DOHH2 (cell line): ENCODE results near the gene GALNT17.
"Not testable (repeated sequence)": the region's sequence is repeated elsewhere in the genome, so short reads cannot be mapped to it uniquely, and the experiment has no call there.

Experiments
- H3F3A ChIP-seq: fragments of 200-600 bp; sonication (generic), shearing (Covaris generic); 2 replicates; pipeline ENCODE4 v1.6.0; 2016; ENCODE audit warnings: antibody characterized with exemption, mild to moderate bottlenecking; ENCODE audit not compliant: control insufficient read depth, insufficient read depth
- H3K27ac ChIP-seq: fragments of 200-600 bp; sonication (generic); 2 replicates; pipeline ENCODE4 v1.5.1; 2014; ENCODE audit warnings: low read depth, mild to moderate bottlenecking, low read length, moderate library complexity
- H3K27me3 ChIP-seq: fragments of 200-600 bp; sonication (generic); 2 replicates; pipeline ENCODE4 v1.6.1; 2014; ENCODE audit warnings: mild to moderate bottlenecking, low read length, mixed read lengths; ENCODE audit not compliant: control insufficient read depth
- H3K36me3 ChIP-seq: fragments of 200-600 bp; sonication (generic); 2 replicates; pipeline ENCODE4 v1.6.1; 2014; ENCODE audit warnings: mild to moderate bottlenecking, low read length, moderate library complexity, mixed read lengths; ENCODE audit not compliant: control insufficient read depth
- H3K4me1 ChIP-seq: fragments of 200-600 bp; sonication (generic); 2 replicates; pipeline ENCODE4 v1.6.1; 2014; ENCODE audit warnings: mild to moderate bottlenecking, low read length, mixed read lengths; ENCODE audit not compliant: control insufficient read depth
- H3K4me2 ChIP-seq: fragments of 200-600 bp; sonication (generic); 2 replicates; pipeline ENCODE4 v1.6.0; 2014; ENCODE audit warnings: mild to moderate bottlenecking, low read length, moderate library complexity
- H3K4me3 ChIP-seq: fragments of 200-600 bp; sonication (generic); 2 replicates; pipeline ENCODE4 v1.5.1; 2014; ENCODE audit warnings: mild to moderate bottlenecking, low read length, mixed read lengths
- H3K79me2 ChIP-seq: fragments of 200-600 bp; sonication (generic); 2 replicates; pipeline ENCODE4 v1.6.1; 2014; ENCODE audit warnings: mild to moderate bottlenecking, low read length, mixed read lengths; ENCODE audit not compliant: control insufficient read depth
- H3K9me2 ChIP-seq: fragments of 200-600 bp; sonication (generic); replicated peaks from 2 replicates; pipeline ENCODE4 v1.6.1; 2014; ENCODE audit warnings: mild to moderate bottlenecking, low read length, mixed read lengths; ENCODE audit not compliant: control insufficient read depth
- H3K9me3 ChIP-seq: fragments of 200-600 bp; sonication (generic); 2 replicates; pipeline ENCODE4 v1.6.1; 2014; ENCODE audit warnings: antibody characterized with exemption, low read length, mixed read lengths; ENCODE audit not compliant: control insufficient read depth, insufficient read depth
- H4K20me1 ChIP-seq: fragments of 200-600 bp; sonication (generic); 2 replicates; pipeline ENCODE4 v1.6.0; 2014; ENCODE audit warnings: low read depth, mild to moderate bottlenecking, antibody characterized with exemption, low read length, moderate library complexity; ENCODE audit not compliant: control insufficient read depth, insufficient read depth
- CTCF ChIP-seq: fragments of 200-600 bp; sonication (generic); IDR thresholded peaks from one replicate; pipeline ENCODE4 v1.5.1; 2014; ENCODE audit warnings: antibody characterized with exemption, mild to moderate bottlenecking, low read depth, low read length; ENCODE audit not compliant: poor library complexity, severe bottlenecking
- EZH2phosphoT487 ChIP-seq: fragments of 200-600 bp; sonication (generic); IDR thresholded peaks from 2 replicates; pipeline ENCODE4 v1.6.1; 2017; ENCODE audit warnings: borderline replicate concordance, mild to moderate bottlenecking, antibody characterized with exemption, low read length, moderate library complexity, mixed read lengths

The GALNT17 gene

GRCh38 chr7:71630516-71630915 is 498.6 kb downstream of the GALNT17 start:
- Histone ChIP-seq H3K79me2 (no peaks in the 10 kb centered on the region), H3K4me2 (no peak overlapping the region), H3F3A (no peaks in the 10 kb centered on the region), H4K20me1 (no peaks in the 10 kb centered on the region), H3K27ac (no peak overlapping the region), H3K4me1 (no peaks in the 10 kb centered on the region), H3K27me3 (no peaks in the 10 kb centered on the region), H3K36me3 (no peaks in the 10 kb centered on the region), H3K9me3 (peaks cover 5% of the 10 kb centered on the region; the same call in 1 of the 2 replicates), H3K9me2 (no peaks in the 10 kb centered on the region), H3K4me3 (no peak overlapping the region)
- TF ChIP-seq CTCF (no peak), EZH2phosphoT487 (no peak)

DNA sequence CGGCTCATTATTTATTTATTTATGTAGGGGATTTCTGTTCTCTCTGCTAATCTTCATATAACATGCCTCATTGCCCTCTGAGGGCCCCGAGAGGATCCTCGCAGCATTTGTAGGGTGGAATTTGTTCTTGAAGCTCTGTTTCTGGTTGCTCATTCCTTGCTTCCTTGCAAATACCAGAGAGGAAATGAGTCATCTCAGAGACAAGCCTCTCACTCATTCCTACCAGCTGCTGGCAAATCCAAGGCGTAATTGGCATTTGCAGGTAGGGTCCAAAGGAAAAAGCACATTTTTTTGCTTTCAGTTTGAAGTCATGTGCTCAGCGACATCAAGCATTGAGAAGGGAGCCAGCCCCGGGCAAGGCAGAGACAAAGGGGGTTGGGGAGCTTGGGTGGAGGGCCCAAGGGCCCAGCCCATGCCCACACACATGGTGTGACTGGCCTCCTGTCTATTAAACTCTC is 501.6 kb downstream of the GALNT17 start:
- Histone ChIP-seq H3K4me2 (no peak overlapping the region), H3K4me1 (no peaks in the 10 kb centered on the region), H3K27me3 (no peaks in the 10 kb centered on the region), H4K20me1 (no peaks in the 10 kb centered on the region), H3K36me3 (no peaks in the 10 kb centered on the region), H3K4me3 (no peak overlapping the region), H3K9me3 (peaks cover 3% of the 10 kb centered on the region; the same call in 1 of the 2 replicates), H3K79me2 (no peaks in the 10 kb centered on the region), H3K9me2 (no peaks in the 10 kb centered on the region), H3F3A (no peaks in the 10 kb centered on the region), H3K27ac (no peak overlapping the region)
- TF ChIP-seq CTCF = no peak
- no peak for TF ChIP-seq EZH2phosphoT487

DNA sequence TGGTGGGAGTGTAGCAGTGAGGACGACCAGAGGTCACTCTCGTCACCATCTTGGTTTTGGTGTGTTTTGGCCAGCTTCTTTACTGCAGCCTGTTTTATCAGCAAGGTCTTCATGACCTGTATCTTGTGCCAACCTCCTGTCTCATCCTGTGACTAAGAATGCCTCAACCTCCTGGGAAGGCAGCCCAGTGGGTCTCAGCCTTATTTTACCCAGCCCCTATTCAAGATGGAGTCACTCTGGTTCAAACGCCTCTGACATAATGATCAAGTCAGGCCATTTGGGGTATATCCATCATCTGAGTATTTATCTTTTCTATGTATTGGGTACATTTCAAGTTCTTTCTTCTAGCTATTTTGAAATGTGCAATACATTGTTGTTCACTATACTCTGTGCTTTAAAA is 503.9 kb downstream of the GALNT17 start:
- H4K20me1 ChIP-seq, H3K27ac ChIP-seq, H3K4me3 ChIP-seq, H3K36me3 ChIP-seq, H3K79me2 ChIP-seq, H3K9me3 ChIP-seq, H3K9me2 ChIP-seq, H3K27me3 ChIP-seq, H3K4me1 ChIP-seq, H3K4me2 ChIP-seq, H3F3A ChIP-seq: not testable (repeated sequence)

DNA sequence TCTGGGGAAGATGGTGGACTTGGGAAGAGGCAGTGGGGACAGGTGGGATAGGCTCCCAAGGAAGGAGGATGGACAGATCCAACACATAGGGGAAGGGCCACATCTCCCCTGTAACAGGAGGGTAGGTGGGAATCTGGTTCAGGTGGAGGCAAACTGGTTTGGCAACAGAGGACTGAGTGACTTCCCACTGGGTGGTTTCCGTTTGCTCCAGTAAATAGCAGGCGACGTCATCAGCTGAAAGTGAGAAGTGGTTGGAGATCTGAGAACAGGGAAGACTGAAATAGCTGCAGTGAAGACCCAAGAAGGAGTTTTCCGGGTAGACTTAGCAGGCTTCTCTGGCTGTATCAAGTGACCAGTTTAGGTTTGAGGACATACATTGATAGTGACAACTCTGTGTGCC is 504.4 kb downstream of the GALNT17 start:
- no peaks in the 10 kb centered on the region for H3K4me1 ChIP-seq
- TF ChIP-seq CTCF (no peak), EZH2phosphoT487 (no peak)
- H3K4me2 ChIP-seq = no peak overlapping the region

More for the DNA sequence above, 504.4 kb downstream of the GALNT17 start:
- H3K27me3 ChIP-seq = no peaks in the 10 kb centered on the region
- H3K36me3 ChIP-seq = no peaks in the 10 kb centered on the region
- H4K20me1 ChIP-seq = no peaks in the 10 kb centered on the region
- H3K79me2 ChIP-seq = no peaks in the 10 kb centered on the region
- no peaks in the 10 kb centered on the region for H3K9me2 ChIP-seq
- no peak overlapping the region for H3K4me3 ChIP-seq
- no peaks in the 10 kb centered on the region for H3F3A ChIP-seq
- no peak overlapping the region for H3K27ac ChIP-seq
- peaks cover 9% of the 10 kb centered on the region; the same call in 1 of the 2 replicates for H3K9me3 ChIP-seq
